Gastrocnemius medialis (tissue), 4 donors: Measurements from ENCODE around the gene SLC5A8.

Experiments used
- POLR2A ChIP-seq, 2 donors: fragments of 450-650 bp; IDR thresholded peaks; one replicate each; pipeline ENCODE4 v1.6.1; 2017; ENCODE audit warnings: antibody characterized with exemption in 2 of 2, mild to moderate bottlenecking in 2 of 2, moderate library complexity in 2 of 2
- TF ChIP-seq, protein P1 (sequence below), 5 experiments: fragments of 450-650 bp in 3 of 5; fragments of 200-600 bp in 2 of 5; sonication (generic) in 2 of 5; IDR thresholded peaks in 4 of 5; conservative IDR thresholded peaks in 1 of 5; 1 replicate in 4 of 5; 2 replicates in 1 of 5; pipeline ENCODE4 v1.5.1; 2016 to 2019; ENCODE audit warnings: antibody characterized with exemption in 5 of 5, mild to moderate bottlenecking in 3 of 5, moderate library complexity in 3 of 5

DNA sequence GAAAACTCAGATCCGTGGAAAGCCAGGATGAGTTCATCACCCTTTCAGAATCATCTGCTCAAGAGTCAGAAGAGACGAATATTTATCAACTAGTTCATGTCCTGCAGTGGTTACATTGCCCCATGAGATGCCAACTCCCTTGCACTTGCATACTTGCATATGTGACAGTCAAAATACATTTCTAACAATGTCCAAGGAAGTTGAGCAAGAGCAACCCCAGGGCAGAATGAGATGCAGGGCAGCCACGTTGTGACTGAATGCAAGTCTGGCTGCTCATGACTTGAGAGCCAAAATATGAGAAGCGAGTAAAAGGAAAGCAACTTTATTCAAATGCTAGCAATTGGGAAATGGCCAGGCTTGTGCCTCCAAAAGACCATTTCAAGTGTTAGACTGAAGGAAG lies 46.2 kb upstream of the SLC5A8 start:
- TF ChIP-seq, protein P1, sequence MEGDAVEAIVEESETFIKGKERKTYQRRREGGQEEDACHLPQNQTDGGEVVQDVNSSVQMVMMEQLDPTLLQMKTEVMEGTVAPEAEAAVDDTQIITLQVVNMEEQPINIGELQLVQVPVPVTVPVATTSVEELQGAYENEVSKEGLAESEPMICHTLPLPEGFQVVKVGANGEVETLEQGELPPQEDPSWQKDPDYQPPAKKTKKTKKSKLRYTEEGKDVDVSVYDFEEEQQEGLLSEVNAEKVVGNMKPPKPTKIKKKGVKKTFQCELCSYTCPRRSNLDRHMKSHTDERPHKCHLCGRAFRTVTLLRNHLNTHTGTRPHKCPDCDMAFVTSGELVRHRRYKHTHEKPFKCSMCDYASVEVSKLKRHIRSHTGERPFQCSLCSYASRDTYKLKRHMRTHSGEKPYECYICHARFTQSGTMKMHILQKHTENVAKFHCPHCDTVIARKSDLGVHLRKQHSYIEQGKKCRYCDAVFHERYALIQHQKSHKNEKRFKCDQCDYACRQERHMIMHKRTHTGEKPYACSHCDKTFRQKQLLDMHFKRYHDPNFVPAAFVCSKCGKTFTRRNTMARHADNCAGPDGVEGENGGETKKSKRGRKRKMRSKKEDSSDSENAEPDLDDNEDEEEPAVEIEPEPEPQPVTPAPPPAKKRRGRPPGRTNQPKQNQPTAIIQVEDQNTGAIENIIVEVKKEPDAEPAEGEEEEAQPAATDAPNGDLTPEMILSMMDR (IDR thresholded peaks at IDR 0.05 in 4 of 5, conservative IDR thresholded peaks at IDR 0.05 in 1 of 5) = no peak
- TF ChIP-seq POLR2A (IDR thresholded peaks at IDR 0.05) = no peak
